ENCODE data around the gene ISM2. TPM values are rescaled to one million over a fixed set of nuclear protein-coding genes. Genes with fewer than 3 reads are reported as not detected.

The ISM2 gene
- total and polyA plus RNA-seq, 2 of the 13 experiments (the other 11 are each of a cell fraction or from before 2014, with no cell fraction given) = 1.8 to 40.7 TPM

GRCh38 chr14:77520555-77520954, 21.9 kb upstream of the ISM2 start:
- intact Hi-C loops (cut with micrococcal nuclease; ENCODE audit: unreplicated experiment) = no loop called here
- no peaks in the 10 kb centered on the region for H3K79me2 ChIP-seq (ENCODE audit: insufficient read depth, low read length)
- ATAC-seq (no peak), DNase-seq (ENCODE audit: low spot score) (no peak), FAIRE-seq (no peak)
- H3K27me3 ChIP-seq (ENCODE audit: control insufficient read depth in 1 of 2, insufficient read depth in 2 of 2, low read length in 2 of 2) = no peaks in the 10 kb centered on the region; a peak in 1 of 5 replicates
- no peak overlapping the region for H3K4me3 ChIP-seq (replicated peaks in 1 of 3; ENCODE audit: insufficient read depth in 1 of 3, low read depth in 2 of 3, low read length in 3 of 3)
- 98% methylated on average over 4 of the region's 4 CpGs for WGBS (ENCODE audit: low lambda C conversion rate)
- no peak overlapping the region for H2AFZ ChIP-seq (ENCODE audit: low read length)
- no peak overlapping the region for H3K9ac ChIP-seq (ENCODE audit: insufficient read depth, low read depth, low read length)
- no peak overlapping the region for H3K4me2 ChIP-seq (ENCODE audit: low read depth, low read length)
- POLR2A ChIA-PET = no interaction called here
- no TSS peak for BruUV-seq (replicated peaks)
- peaks cover 14% of the 10 kb centered on the region for H3K4me1 ChIP-seq (ENCODE audit: insufficient read depth, low read length)
- in situ Hi-C loops (cut with HindIII; ENCODE audit: extremely low pct_ligation_motif_present, low pct_unique_long_range_greater_than_20kb) = no loop called here
- H4K20me1 ChIP-seq (ENCODE audit: insufficient read depth, low read length) = no peaks in the 10 kb centered on the region
- peaks cover 6 to 40% of the 10 kb centered on the region in 2 experiments for H3K36me3 ChIP-seq (replicated peaks in 1 of 2; ENCODE audit: control insufficient read depth in 1 of 2, insufficient read depth in 2 of 2, low read length in 2 of 2)
- H3K27ac ChIP-seq (ENCODE audit: extremely low read length, insufficient read depth, low read length) = no peak overlapping the region
- H3K9me3 ChIP-seq (ENCODE audit: low read length) = no peaks in the 10 kb centered on the region
- CTCF ChIA-PET (ENCODE audit: low intra/inter-chr PET ratio, low total read pairs) = no interaction called here
- no peak for TF ChIP-seq USF2 (IDR thresholded peaks at IDR 0.05; ENCODE audit: low read depth, low read length)
- TF ChIP-seq USF2 (CRISPR knock-in tag; IDR thresholded peaks at IDR 0.05; ENCODE audit: borderline replicate concordance) = no peak
- TF ChIP-seq ZNF292 (CRISPR knock-in tag; IDR thresholded peaks at IDR 0.05; ENCODE audit: borderline replicate concordance, low read depth) = no peak
- no peak for TF ChIP-seq HNRNPK (IDR thresholded peaks at IDR 0.05; ENCODE audit: low read depth, low read length, poor library complexity, severe bottlenecking)
- no peak for TF ChIP-seq ZNF333 (CRISPR knock-in tag; IDR thresholded peaks at IDR 0.05; ENCODE audit: borderline replicate concordance)
- no peak for TF ChIP-seq ZMYM3 (CRISPR knock-in tag; IDR thresholded peaks at IDR 0.05)
- no peak for TF ChIP-seq DR1 (CRISPR knock-in tag; IDR thresholded peaks at IDR 0.05)
- TF ChIP-seq KDM6A (CRISPR knock-in tag; IDR thresholded peaks at IDR 0.05; ENCODE audit: low read depth) = no peak
- TF ChIP-seq PITX1 (CRISPR knock-in tag; IDR thresholded peaks at IDR 0.05) = no peak
- no peak for TF ChIP-seq MAFF (IDR thresholded peaks at IDR 0.05; ENCODE audit: low read depth, low read length)
- TF ChIP-seq SNAPC4 (CRISPR knock-in tag; IDR thresholded peaks at IDR 0.05) = no peak
- no peak for TF ChIP-seq RXRB (CRISPR knock-in tag; IDR thresholded peaks at IDR 0.05; ENCODE audit: borderline replicate concordance)

Measured in HepG2 (cell line).